IPS-NIHi11 (cell line): ENCODE data around the gene NECAB3.

Experiments used
- DNase-seq: peaks from one replicate; pipeline ENCODE4 v3.0.0; 2012; ENCODE audit warnings: mixed read lengths, low spot score

NECAB3 gene

GRCh38 chr20:33697129-33697528 lies 22.9 kb upstream of the NECAB3 start:
- DNase-seq = no peak

- DNase-seq = no peak
Measured at GRCh38 chr20:33696448-33696847, 22.2 kb upstream of the NECAB3 start.

DNA sequence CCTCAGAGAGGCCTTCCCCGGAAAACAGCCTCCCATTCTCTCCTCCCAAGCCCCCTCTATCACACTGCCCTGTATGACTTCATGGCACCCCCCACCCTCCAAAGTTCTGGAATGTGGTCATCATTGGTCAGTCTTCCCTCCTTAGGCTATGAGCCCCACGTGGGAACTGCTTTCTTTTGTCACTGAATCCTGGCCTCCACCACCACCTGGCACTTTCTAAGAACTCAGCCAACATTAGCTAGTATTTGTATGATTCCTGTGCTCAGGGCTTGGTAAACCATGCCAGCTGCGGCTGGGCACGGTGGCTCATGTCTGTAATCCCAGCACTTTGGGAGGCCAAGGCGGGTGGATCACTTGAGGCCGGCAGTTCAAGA lies 20.4 kb upstream of the NECAB3 start:
- no peak for DNase-seq

DNA sequence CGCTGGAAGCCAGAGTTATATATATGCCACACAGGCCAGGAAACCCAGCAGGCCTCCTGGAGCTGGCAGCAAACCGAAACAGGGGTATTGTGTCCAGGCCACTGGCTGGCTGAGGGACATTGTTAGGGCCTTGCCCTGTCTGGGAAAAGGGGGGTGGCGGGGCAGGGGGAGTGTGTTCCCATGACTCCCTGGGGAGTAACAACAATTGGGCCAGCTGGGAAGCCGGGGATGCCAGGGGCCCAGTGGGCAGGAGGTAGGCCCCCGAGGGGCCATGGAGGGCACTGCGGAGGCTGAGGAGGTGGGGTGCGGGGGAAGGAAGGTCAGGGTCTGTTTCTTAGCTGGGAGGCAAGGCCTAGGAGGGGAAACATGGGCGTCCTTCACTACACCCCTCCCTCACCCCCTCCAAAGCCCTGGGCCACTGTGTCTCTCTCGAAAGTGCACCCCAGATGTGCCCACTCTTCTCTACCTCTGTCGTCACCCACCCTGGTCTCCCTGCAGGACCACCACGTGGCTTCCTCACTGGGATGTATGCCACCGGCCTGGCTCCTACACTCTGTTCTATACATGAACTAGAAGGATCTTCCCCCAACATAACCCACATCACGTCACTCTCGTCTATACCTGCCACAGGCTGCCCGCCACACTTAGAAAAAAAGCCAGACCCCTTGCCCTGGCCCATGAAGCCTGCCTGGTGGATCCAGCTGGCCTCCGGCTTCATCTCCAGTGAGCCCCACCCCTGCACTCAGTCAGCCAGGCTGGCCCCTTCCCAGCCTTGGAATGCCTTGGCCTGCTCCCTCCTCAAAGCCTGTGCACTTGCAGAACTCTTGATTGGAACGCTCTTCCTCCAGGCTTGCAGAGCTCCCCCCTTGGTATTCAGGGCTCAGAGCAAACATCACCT lies 19.8 kb upstream of the NECAB3 start:
- peak; percentile 49 for DNase-seq

DNA sequence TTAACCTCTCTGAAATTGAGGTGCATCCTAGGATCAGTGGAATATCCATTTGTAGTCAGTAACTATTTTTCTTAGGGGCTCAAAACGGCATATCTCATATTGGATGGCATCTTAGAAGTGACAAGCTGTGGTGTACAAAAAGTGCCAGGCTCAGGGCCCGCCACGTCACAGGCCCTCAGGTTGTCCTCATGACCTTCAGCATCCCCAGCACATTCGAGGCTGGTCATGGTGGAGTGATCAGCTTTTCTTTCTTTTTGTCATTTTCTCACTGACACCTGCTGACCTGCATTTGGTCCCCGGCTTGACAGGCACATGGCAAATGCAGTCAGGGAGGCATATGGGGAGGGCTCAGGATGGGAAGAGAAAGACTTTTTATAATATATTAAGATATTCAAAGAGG lies 19.1 kb upstream of the NECAB3 start:
- no peak for DNase-seq

DNA sequence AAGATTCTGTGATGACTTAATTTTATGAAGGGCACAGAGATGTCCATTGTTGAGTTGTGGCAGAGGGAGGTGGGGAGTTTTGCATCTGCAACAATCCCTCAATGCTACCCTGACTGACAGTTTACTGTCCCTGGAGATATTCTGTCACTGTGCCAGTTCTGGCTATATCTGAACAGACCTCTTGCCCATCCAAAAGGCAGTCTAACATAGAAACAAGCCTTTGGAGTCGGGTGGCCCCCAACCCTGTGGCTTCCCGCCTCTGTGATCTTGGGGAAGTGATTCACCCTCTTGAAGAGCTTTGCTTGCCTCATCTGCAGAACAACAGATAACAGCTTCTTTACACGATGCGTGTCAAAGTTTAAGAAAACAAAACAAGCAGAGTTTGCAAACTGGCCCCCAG lies 15.7 kb upstream of the NECAB3 start:
- DNase-seq = no peak

- DNase-seq = no peak
Measured at GRCh38 chr20:33689493-33689892, 15.3 kb upstream of the NECAB3 start.

DNA sequence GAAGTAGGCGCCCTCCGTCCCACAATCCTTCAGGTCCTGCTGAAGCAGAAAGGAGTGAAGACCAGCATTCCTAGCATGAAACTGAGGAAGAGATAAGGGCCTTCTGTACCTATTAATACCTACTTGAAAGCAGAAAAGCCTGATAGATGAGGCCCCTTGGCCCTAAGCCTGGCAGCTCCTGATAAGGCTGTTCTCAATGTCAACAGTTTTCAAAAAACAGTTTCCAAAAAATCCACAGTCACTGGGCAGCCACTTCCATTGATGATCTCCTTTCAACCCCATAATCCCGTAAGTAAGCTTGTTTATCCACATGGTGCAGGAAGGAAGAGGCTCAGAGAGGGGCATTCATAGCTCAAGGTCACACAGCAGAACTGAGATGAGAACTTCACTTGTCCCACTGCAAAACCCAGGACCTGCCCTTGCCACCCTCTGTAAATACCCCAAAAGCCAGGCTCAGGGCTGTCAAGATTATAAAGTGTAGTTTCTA lies 14.8 kb upstream of the NECAB3 start:
- DNase-seq = no peak

GRCh38 chr20:33687993-33688937 lies 14.0 kb upstream of the NECAB3 start:
- no peak for DNase-seq

DNA sequence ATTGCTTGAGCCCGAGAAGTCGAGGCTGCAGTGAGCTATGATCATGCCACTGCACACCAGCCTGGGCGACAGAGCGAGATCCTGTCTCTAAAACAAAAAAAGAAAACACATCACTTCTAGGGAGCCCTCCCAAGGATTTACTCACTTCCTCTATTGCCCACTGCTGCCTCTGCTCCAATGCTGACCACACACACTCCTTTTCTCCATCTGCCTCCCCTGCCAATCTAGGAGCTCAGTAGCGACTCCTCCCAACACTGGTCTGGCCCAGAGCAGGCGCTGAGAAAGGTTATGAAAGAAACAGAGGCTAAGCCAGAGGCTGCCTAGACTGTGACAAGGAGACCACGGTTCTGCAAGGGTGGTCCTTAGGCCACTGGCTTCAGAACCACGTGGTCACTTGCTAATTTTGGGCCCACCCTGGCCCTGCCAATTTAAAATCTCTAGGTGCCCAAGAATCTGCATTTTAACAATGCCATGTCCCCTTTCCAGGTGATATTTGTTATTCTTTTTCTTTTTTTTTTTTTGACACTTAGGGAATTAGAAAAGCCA lies 13.2 kb upstream of the NECAB3 start:
- DNase-seq = no peak

DNA sequence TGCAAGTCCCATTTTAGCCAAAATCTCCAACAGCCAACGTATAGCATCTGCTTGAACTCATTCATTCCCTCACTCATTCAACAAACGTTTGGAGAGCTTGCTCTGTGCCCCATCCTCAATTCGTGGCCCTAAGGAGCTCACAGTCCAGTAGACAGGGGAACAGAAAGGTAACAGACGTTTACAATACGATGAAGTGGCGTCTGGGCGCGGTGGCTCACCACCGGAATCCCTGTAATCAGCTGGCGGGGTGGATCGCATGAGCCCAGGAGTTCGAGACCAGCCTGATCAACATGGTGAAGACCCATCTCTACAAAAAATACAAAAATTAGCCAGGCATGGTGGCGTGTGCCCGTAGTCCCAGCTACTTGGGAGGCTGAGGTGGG lies 12.7 kb upstream of the NECAB3 start:
- no peak for DNase-seq

DNA sequence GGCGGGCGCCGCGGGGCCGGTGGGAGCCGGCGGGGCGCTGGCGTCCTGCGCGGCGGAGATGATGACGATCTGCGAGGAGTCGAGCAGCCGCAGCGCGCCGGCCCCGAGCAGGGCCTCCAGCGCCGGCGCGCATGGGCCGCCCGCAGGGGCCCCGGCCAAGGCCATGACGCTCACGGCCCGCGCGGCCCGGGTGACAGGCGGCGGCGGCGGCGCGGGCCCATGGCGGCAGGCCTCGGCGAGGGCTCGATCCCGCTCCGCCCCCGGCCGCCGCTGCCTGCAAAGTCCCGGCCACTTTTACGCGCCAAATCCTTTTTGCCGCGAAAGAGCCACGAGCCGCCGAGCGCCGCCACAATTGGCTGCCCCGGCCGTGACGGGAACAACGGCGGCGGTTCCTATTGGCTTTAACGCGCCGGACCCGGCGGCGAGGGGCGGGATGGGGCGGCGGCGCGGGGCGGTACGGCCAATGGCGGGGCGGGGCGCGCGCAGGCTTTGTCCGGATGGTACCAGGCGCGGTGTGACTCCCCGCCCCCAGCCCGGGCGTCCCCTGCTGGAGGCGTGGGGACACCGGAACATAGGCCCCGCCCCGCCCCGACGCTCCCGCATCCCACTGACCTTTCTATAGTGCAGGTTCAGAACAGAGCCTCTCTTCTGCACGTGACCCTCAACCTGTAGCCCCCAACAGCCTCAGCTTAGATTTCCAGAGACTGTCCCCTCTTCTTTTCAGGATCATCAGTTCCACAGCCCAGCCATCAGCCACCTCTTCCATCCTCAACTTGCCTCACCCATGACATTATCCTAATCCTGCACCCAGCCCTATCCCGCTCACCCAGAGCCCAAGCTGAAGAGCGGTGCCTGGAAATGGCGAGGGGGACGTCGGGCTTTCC lies 12.1 kb upstream of the NECAB3 start, which contains the start of gene E2F1:
Gene E2F1, minus strand, starts transcription at position 286 of the 884 bp plus-strand sequence. Its CDS starts 121 bp downstream, at position 165.
- peak; percentile 99 for DNase-seq

DNA sequence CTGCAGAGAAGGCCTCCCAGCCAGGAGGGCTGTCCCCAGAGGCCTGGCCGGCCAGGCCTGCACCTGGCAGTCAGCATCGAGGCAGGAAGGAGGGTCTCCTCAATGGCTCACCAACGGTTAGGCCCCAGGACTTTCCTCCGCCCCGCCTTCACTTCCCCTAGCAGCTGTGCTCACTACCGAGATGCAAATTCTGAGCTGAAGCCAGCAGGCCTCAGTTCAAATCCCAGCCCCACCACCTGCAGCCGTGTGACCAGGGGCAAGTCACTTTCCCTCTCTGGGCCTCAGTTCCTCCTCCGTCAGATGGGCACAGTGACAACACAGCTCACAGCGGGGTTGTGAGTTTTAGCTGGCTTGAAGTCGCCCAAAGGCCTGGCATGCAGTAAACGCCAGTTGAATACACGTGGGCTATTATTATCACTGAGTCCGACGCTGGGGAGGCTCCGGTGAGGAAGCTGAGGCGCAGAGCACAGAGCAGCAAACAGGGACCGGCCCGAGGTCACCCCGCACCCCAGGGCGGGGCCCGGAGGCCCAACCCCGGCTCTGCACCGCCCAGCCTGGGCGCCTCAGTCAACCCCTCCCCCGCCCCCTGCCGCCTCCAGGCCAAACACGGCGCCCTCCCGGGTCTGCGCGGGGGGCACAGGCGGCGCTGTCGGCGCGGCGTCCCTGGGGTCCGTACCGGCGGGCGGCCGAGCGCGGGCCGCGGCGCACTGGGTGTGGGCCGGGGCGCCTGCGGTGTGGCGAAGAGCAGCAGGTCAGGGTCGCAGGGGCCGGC lies 11.3 kb upstream of the NECAB3 start:
- DNase-seq = peak; percentile 67

DNA sequence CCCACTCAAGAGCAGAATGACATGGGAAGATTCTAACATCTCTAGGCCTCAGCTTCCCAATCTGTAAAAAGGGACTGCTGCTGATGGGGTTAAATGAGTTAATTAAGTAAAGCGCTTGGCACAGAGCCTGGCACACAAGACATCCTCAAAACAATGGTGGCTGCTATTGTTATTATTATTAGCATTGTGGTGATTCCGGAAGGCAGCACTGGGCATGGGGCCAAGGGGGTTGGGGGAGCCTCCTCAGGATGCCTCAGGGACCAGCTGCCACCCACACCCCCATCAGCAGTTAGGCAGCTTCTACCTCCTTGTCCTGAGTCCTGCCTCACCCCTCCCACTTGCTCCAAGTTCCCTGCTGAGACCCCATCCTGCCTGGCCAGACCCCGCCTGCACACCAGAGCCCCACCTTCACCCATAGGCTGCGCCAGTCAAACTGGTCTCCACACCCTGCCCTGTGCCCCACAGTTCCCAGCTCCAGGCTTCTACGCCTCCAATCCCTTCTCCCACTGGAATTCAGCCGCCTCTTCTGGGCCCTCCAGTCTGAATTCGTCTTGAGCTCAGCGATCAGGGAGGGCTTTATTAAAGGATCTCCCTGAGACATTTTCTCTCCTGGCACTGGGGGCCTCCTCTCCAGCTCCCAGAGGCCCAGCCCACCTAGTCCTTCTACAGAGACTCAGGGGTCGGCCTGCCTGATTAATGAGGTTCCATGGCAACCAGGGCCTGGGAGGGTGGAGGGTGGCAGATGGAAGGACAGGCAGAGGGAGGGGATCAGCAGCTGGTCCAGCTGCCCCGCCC lies 10.5 kb upstream of the NECAB3 start:
- DNase-seq = peak; percentile 55

GRCh38 chr20:33681728-33682353 lies 7.6 kb upstream of the NECAB3 start:
- DNase-seq = no peak

DNA sequence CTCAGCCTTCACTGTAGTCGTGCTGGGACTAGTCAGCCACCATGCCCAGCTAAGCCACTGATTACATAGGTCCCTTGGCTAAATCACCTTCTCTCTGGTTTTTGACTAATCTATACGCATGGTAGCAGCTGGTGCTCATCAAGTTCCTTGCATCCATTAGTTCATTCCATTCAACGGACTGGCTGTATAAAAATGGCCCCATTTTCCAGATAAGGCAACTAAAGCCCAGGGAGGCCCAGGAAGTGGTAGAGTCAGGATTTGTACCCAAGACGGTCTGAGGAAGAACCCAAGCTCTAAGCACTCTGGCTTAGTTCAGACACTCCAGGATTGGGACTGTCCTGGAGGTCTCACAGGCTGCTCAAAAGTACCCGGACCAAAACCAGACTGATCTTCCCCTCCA lies 7.1 kb upstream of the NECAB3 start:
- DNase-seq = no peak

- DNase-seq = no peak
Measured at GRCh38 chr20:33680686-33681085, 6.5 kb upstream of the NECAB3 start.

- DNase-seq = no peak
Measured at GRCh38 chr20:33679758-33680485, 5.7 kb upstream of the NECAB3 start.
